ENCODE measurements around the gene GVQW3. TPM values are rescaled to one million over a fixed set of nuclear protein-coding genes. Genes with fewer than 3 reads are reported as not detected.
A peak's percentile ranks its signal among the peaks of the same experiment; 100 is the strongest.

Gene GVQW3
- total RNA-seq, 4 donors from 2014 or later = 0.16 to 0.89 (median 0.81) TPM

- Histone ChIP-seq H3K36me3 (peaks cover 0 to 37% of the 10 kb centered on the region in 2 donors), H3K4me3 (no peak overlapping the region), H3K9me3 (no peaks in the 10 kb centered on the region), H3K27me3 (no peaks in the 10 kb centered on the region), H3K27ac (peak overlapping the region in 2 of 4 donors; percentile 6 to 23), H3K4me1 (peaks cover 0 to 14% (median 0%) of the 10 kb centered on the region in 3 donors)
- TF ChIP-seq POLR2AphosphoS5 (IDR thresholded peaks at IDR 0.05) (no peak), CTCF (IDR thresholded peaks at IDR 0.05) (no peak), EP300 (IDR thresholded peaks at IDR 0.05) (no peak), POLR2A (IDR thresholded peaks at IDR 0.05) (no peak)
- ATAC-seq = no peak
Observed at GRCh38 chr11:76361374-76361773, 19.7 kb upstream of the GVQW3 start.

- Histone ChIP-seq H3K4me3 (no peak overlapping the region), H3K9me3 (no peaks in the 10 kb centered on the region), H3K27me3 (no peaks in the 10 kb centered on the region), H3K4me1 (peaks cover 0 to 14% (median 0%) of the 10 kb centered on the region in 3 donors), H3K36me3 (peaks cover 0 to 33% of the 10 kb centered on the region in 2 donors), H3K27ac (peak overlapping the region in 2 of 4 donors; percentile 6 to 23)
- TF ChIP-seq CTCF (IDR thresholded peaks at IDR 0.05) (no peak), POLR2A (IDR thresholded peaks at IDR 0.05) (no peak), EP300 (IDR thresholded peaks at IDR 0.05) (no peak), POLR2AphosphoS5 (IDR thresholded peaks at IDR 0.05) (no peak)
- no peak for ATAC-seq
- WGBS, 2 donors (ENCODE audit: low coverage in 1 of 2) = 56 to 62% methylated on average over 2 of the region's 2 CpGs
Observed at GRCh38 chr11:76361776-76362175, 19.3 kb upstream of the GVQW3 start.

- peaks cover 0 to 28% of the 10 kb centered on the region in 2 donors for H3K36me3 ChIP-seq
- H3K27me3 ChIP-seq = no peaks in the 10 kb centered on the region
- H3K9me3 ChIP-seq = no peaks in the 10 kb centered on the region
- 93% methylated on average over 7 of the region's 7 CpGs; no CpG with 5 or more reads in 1 of the 2 donors for WGBS, 2 donors (ENCODE audit: low coverage in 1 of 2)
- no peak overlapping the region for H3K4me3 ChIP-seq
- ATAC-seq = no peak
- H3K4me1 ChIP-seq = peaks cover 0 to 14% (median 0%) of the 10 kb centered on the region in 3 donors
- TF ChIP-seq POLR2AphosphoS5 (IDR thresholded peaks at IDR 0.05) (no peak), EP300 (IDR thresholded peaks at IDR 0.05) (no peak), CTCF (IDR thresholded peaks at IDR 0.05) (no peak), POLR2A (IDR thresholded peaks at IDR 0.05) (no peak)
- H3K27ac ChIP-seq = no peak overlapping the region
Observed at GRCh38 chr11:76362716-76363115, 18.4 kb upstream of the GVQW3 start.

- Histone ChIP-seq H3K36me3 (peaks cover 0 to 13% of the 10 kb centered on the region in 2 donors), H3K27me3 (no peaks in the 10 kb centered on the region), H3K4me3 (no peak overlapping the region), H3K4me1 (peaks cover 0 to 28% (median 0%) of the 10 kb centered on the region in 3 donors), H3K9me3 (no peaks in the 10 kb centered on the region), H3K27ac (no peak overlapping the region)
- TF ChIP-seq POLR2A (IDR thresholded peaks at IDR 0.05) (no peak), EP300 (IDR thresholded peaks at IDR 0.05) (no peak), POLR2AphosphoS5 (IDR thresholded peaks at IDR 0.05) (no peak), CTCF (IDR thresholded peaks at IDR 0.05) (no peak)
- ATAC-seq = no peak
- 88 to 93% methylated on average over 7 to 15 of the region's 16 CpGs for WGBS, 2 donors (ENCODE audit: low coverage in 1 of 2)
Observed at GRCh38 chr11:76365038-76365679, 16.0 kb upstream of the GVQW3 start.

- Histone ChIP-seq H3K9me3 (no peaks in the 10 kb centered on the region), H3K36me3 (peaks cover 0 to 10% of the 10 kb centered on the region in 2 donors), H3K27me3 (no peaks in the 10 kb centered on the region), H3K27ac (no peak overlapping the region), H3K4me1 (peaks cover 0 to 26% (median 0%) of the 10 kb centered on the region in 3 donors), H3K4me3 (no peak overlapping the region)
- no peak for TF ChIP-seq CTCF (IDR thresholded peaks at IDR 0.05)
- WGBS, 2 donors (ENCODE audit: low coverage in 1 of 2) = 63 to 75% methylated on average over 1 of the region's 1 CpG
- no peak for ATAC-seq
Observed at GRCh38 chr11:76368490-76368889, 12.6 kb upstream of the GVQW3 start.
